Prostate gland (tissue), 2 donors: ENCODE results near the gene NR2F2.

Experiments used
- CTCF ChIP-seq, 4 experiments: fragments of 200-600 bp in 2 of 4; fragments of 450-650 bp in 2 of 4; sonication (generic) in 2 of 4; IDR thresholded peaks; 1 replicate in 3 of 4; 2 replicates in 1 of 4; pipeline ENCODE4 v1.5.1; 2016 to 2019; ENCODE audit warnings: antibody characterized with exemption in 4 of 4, mild to moderate bottlenecking in 2 of 4, moderate library complexity in 2 of 4
- POLR2A ChIP-seq: fragments of 450-650 bp; IDR thresholded peaks from one replicate; pipeline ENCODE4 v1.6.1; 2016; ENCODE audit warnings: antibody characterized with exemption, mild to moderate bottlenecking

GRCh38 chr15:96352604-96353405, 22.3 kb downstream of the NR2F2 start:
- no peak for TF ChIP-seq POLR2A
- TF ChIP-seq CTCF (IDR thresholded peaks at IDR 0.05): no peak
